ENCODE results near the gene NDUFS8. TPM values are rescaled to one million over a fixed set of nuclear protein-coding genes. Genes with fewer than 3 reads are reported as not detected.

The NDUFS8 gene
- total and polyA plus RNA-seq, 2 of the 13 experiments (the other 11 are each of a cell fraction or from before 2014, with no cell fraction given), result 96.7 to 158 TPM

- peak; percentile 78 for TF ChIP-seq CTCF (CRISPR knock-in tag; IDR thresholded peaks at IDR 0.05)
- TF ChIP-seq TAF15 (IDR thresholded peaks at IDR 0.05; ENCODE audit: low read depth, low read length, poor library complexity, severe bottlenecking), result no peak
- no peak for TF ChIP-seq ZNF354B (CRISPR knock-in tag; IDR thresholded peaks at IDR 0.05)
- peak; percentile 71 for TF ChIP-seq ZFX (CRISPR knock-in tag; IDR thresholded peaks at IDR 0.05; ENCODE audit: low read depth)
- no peak for TF ChIP-seq ZNF792 (CRISPR knock-in tag; IDR thresholded peaks at IDR 0.05)
- TF ChIP-seq SALL2 (CRISPR knock-in tag; IDR thresholded peaks at IDR 0.05), result no peak
- 0 out of 2 replicates have a peak, but pooled peaks have one; percentile 12 for TF ChIP-seq RAD21 (CRISPR knock-in tag; IDR thresholded peaks at IDR 0.05)
- TF ChIP-seq ZMYM3 (CRISPR knock-in tag; IDR thresholded peaks at IDR 0.05), result peak; percentile 41; the same call in 1 of the 2 replicates
- TF ChIP-seq TERF1 (CRISPR knock-in tag; IDR thresholded peaks at IDR 0.05), result no peak
- no peak for TF ChIP-seq AHDC1 (CRISPR knock-in tag; IDR thresholded peaks at IDR 0.05; ENCODE audit: borderline replicate concordance)
- no peak for TF ChIP-seq CREB1 (IDR thresholded peaks at IDR 0.05)
- no peak for TF ChIP-seq CREB1 (CRISPR knock-in tag; IDR thresholded peaks at IDR 0.05)
- no peak for TF ChIP-seq NR2F6 (IDR thresholded peaks at IDR 0.05)
- TF ChIP-seq NR2F6 (CRISPR knock-in tag; IDR thresholded peaks at IDR 0.05), result peak; percentile 47
- TF ChIP-seq FUBP1 (CRISPR knock-in tag; IDR thresholded peaks at IDR 0.05; ENCODE audit: borderline replicate concordance), result no peak
- no peak for TF ChIP-seq RBFOX2 (IDR thresholded peaks at IDR 0.05; ENCODE audit: low read depth, low read length)
- TF ChIP-seq ZNF569 (CRISPR knock-in tag; IDR thresholded peaks at IDR 0.05; ENCODE audit: borderline replicate concordance), result no peak
- peak; percentile 45; the same call in 1 of the 2 replicates for TF ChIP-seq TP53 (CRISPR knock-in tag; conservative IDR thresholded peaks at IDR 0.05)
Observed at GRCh38 chr11:68020575-68020974, 9.9 kb upstream of the NDUFS8 start (continued).
